Upper lobe of left lung (tissue), 4 donors: ENCODE measurements around the gene PDLIM5.

Experiments
- EP300 ChIP-seq, 4 donors: sonication (generic); formaldehyde crosslinking; IDR thresholded peaks; one replicate each; pipeline ENCODE4 v1.5.1; 2017; ENCODE audit warnings: antibody characterized with exemption in 4 of 4, control low read depth in 2 of 4
- POLR2A ChIP-seq, 4 donors: fragments of 450-650 bp; IDR thresholded peaks; one replicate each; pipeline ENCODE4 v1.5.1; 2016 to 2017; ENCODE audit warnings: antibody characterized with exemption in 4 of 4, mild to moderate bottlenecking in 2 of 4

- no peak for TF ChIP-seq POLR2A (IDR thresholded peaks at IDR 0.05)
- TF ChIP-seq EP300 (IDR thresholded peaks at IDR 0.05), result no peak
Observed at GRCh38 chr4:94629837-94630236, 178.1 kb downstream of the PDLIM5 start.
